HS-5 (cell line): ENCODE data around the gene MAP3K5.

ENCODE experiments used
- DNase-seq: peaks from one replicate; pipeline ENCODE4 v3.0.0-alpha.2; 2012; ENCODE audit warnings: low read depth

Gene MAP3K5

DNA sequence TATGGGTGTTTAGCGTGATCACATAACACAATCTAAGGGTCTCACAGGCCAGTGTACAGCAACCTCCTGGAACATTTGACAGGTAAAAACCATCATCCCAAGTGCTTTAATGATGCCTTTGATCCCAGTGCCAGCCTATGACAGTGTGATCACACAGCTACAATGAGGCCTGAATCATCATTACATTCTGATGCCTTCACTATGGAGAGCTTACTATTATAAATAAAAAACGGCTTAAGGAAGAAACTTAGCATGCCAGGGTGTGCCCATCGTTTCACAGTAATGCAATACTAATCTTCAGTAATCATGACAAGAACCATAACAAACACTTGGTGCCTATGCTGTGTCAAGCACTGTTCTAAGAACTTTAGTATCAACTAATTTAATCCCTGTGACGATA, 253.4 kb downstream of the MAP3K5 start:
- DNase-seq = no peak

DNA sequence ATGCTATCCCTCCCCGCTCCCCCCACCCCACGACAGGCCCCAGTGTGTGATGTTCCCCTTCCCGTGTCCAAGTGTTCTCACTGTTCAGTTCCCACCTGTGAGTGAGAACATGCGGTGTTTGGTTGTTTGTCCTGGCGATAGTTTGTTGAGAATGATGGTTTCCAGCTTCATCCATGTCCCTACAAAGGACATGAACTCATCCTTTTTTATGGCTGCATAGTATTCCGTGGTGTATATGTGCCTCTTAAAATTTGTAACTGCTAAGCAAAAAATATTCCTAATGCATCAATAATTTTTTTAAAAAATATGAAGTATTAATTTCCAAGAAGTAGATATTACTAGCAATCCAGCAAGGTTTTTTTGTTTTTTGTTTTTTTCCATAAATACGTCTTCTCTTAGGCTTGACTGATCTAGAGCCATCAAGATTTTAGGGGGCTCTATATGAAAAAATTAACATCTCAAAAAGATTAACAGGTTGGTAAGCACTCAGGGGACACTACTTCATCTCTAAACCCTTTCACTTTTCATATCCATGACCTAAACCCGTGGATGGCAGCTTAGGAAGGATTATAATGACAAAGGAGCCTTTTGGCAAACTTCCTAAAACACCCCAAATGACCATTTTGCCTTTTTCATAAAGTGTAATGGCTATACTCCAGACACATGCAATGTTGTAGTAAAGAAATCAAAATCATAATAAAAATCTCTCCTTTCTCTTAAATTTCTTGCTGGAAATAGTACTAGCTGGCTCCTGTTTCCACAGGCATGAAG, 256.2 kb downstream of the MAP3K5 start:
- no peak for DNase-seq

DNA sequence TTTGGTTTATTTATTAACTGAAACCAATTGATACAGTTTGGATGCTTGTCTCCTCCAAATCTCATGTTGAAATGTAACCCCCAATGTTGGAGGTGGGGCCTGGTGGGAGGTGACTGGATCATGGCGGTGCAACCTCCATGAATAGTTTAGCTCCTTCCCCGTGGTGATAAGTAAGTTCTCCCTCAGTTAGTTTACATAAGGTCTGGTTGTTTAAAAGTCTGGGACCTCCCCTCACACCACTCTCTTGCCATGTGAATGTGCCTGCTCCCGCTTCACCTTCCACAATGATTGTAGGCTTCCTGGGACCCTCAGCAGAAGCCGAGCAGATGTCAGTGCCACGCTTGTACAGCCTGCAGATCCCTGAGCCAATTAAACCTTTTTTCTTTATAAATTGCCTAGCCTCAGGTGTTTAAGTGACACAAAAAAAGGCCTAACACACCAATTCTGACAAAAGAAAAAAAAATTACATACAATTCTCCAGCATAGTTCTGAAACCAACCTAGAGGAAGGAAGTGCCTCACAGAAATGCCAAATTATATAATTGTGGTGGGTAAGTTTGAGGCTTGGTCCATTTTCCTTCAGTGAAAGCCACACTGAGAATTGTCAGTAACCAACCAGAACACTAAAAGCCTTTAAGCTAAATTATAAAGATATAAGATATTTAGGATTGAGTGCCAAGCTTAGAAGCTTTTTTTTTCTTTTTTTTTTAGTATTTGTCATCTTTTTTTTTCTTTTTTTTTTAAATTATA, 257.1 kb downstream of the MAP3K5 start:
- DNase-seq = no peak

DNA sequence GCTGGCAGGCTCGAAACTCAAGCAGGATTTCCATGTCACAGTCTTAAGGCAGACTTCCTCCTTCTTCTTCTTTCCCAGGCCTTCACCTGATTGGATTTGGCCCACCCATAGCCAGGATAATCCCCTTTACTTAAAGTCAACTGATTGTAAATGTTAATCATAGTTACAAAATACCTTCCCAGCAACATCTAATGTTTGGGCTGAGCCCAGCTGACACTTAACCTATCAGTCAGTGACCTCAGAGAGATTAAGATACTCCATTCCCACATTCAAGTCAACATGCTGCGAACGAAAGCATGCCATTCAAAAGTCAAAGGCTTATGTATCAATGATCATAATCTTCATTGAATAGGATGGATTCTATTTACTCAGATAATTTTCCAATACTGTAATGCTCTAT, 258.0 kb downstream of the MAP3K5 start:
- no peak for DNase-seq

DNA sequence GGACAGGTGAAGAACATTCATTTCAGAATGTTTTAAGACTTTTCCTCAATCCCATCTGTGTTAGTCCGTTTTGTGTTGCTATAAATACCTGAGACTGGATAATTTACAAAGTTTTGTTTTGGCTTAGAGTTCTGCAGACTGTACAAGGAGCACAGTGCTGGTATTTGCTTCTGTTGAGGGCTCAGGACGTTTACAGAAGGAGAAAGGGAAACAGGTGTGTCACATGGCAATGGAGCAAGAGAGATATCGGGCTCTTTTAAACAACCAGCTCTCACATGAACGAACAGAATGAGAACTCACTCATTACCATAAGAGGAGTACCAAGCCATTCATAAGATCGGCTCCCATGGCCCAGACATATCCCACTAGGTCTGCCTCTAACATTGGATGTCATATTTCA, 258.8 kb downstream of the MAP3K5 start:
- DNase-seq = no peak

DNA sequence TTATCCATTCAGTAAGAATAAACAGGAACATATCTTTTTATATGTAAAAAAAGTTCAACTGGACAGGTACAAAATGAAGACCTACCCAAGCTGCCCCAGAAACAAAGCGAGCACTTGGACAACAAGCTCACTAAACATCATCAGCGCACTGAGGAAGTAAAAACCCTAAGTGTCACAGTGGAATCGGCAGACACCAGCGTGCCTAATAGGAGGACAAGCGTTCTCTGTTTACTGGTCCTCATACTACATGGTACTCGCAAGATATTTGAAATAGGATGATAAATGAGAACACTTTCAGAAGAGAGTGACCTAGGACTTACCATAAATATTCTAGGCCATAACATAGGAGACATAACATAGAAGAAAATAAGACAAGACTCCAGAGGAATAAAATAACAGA, 260.2 kb downstream of the MAP3K5 start:
- no peak for DNase-seq

DNA sequence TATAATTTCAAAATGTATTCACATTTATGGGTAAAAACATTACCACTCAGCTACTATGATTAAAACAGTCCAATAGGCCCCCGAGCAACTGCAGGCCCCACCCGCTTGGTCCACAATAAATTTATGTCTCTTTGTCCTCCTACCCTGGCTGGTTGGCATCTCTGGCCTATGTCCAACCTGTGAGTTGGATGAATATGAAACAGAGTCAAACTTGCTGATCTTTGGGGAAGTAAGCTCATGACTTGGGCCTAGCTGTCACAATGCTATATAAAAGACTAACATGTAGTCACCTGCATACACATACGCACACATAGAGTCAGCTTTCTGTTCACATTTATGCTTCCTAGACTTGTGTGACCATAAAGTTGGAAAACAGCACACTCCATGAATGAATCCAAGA, 262.6 kb downstream of the MAP3K5 start:
- no peak for DNase-seq

DNA sequence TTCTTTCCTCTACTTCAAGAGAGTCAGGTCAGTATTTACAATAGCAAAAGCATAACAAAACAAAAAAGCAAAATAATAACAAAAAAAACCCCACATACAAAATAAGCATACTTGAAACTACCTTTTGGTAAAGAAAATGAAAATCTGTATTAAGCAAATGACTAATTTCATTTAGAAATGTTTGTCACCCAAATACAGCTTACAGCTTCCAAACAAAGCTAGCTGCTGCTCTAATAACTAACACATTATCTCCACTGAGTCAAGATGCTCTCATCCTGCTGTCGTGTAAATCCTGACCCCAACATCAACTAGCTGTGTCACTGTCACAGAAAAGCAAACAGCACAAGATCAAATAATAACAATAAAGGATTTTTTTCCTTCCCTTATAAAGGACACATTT, 263.8 kb downstream of the MAP3K5 start:
- DNase-seq = no peak

DNA sequence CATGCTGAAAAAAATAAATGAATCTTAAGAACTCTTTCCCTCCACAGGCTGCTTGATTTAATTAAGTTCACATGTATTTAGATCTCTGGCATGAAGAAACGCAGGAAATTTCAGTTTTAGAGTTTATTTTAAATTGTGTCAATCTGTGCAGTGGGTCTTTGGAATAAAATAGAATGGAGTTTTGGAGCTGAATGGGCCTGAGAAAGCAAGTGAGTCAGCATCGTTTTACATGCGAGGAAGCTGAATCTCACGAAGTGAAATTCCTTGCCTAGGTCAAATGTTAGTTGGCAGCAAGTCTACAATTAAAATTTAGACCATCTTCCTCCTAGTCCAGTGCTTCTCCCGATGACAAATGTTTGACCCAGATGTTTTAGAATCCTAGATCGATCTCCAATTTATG, 264.4 kb downstream of the MAP3K5 start:
- DNase-seq = no peak

DNA sequence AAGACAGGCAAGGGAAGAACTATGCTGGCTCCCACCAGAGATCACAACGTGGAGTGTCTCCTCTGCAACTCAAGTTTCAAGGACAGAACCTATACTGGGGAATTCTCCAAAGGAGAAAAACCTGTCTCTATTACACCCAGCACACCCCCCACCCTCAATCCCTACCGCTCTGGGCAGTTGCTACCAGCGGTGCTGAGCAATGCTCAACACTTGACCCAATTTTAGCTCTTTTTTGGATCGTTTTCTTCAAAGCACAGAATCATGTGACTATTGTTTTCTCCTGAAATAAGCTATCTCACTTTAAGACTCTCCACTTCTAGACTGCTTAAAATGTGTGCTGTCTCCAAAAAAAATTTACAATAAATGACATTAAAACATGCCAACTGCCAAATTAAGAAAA, 265.3 kb downstream of the MAP3K5 start:
- no peak for DNase-seq

DNA sequence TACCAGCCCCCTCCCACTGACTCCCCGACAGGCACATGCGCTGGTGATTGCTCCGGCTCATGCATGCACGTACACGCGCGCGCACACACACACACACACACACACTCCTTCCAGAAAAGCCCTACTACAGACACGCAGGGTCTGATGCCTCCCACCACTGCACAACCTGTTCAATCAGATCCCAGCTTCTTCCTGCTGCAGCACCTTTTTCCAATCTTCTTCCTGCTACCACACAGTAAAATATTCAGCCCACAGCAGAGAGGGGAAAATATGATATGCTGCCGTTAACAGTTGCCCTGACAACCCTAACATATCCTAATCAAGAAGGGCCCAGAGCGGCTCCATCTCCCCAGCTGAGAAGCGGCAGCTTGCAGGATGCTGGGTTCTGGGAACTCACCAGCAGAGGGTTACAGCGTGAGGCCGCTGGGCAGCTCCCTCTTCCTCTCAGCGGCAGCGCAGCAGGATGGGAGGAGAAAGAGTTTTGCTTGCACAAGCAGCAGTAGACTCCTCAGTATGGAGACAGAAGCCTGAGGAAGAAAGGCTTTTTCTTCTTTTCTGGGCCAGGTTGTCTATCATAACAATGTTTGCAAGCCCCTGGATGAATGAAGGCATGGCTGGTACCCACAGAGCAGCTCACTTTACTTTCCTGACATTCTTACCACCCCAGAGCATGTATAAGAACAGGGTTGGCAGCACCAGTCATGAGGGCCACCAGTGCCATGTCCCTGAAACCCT, 265.9 kb downstream of the MAP3K5 start:
- no peak for DNase-seq

DNA sequence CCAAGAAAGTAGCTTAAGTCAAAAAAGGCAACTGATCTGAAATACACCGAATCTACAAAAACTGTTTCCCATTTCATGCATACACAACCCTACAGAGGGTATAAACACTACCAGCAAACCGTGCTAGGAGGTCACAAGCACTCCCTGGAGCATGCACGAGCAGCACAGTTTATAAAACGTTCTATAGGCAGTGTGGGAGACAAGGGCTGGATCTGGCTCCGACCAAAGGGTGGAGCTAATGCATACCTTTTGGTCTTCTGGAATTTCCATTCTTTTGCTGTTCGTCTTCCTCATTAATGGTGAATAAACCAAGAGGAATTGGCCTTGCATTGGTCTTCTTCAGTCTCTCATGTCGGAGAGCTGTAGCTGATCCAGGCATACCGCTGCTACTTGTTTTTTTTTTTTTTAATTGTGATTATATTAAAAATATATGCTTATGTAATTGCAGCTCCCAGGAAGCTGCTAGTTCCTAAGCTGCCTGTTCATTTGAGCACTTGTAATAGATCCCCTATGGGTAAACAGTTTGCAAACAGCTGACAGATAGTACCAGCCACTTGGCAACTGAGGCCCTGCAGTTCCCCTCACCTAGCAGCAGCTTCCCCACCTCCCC, 266.6 kb downstream of the MAP3K5 start:
- no peak for DNase-seq

DNA sequence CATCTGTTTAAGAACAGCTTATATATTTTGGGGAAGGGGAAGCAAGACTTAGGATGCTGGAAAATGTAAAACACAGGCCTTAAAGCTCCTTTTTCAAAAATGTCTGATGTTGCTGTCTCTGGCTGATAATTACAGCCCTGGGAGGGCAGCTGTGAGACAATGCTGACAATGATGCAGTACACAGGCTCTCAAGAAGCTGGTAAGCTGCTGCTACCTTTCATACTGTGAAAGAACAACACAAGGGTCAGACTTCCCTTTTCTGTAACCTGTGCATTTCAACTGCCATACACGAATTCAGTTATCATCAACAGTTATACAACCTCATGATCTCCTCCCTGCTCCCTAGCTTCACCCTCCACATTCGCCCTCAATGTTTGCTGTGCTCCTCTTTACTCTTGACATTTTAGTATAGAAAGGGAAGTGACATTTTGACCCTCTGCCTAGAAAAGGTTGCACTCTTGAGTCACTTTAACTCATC, 267.3 kb downstream of the MAP3K5 start:
- no peak for DNase-seq

DNA sequence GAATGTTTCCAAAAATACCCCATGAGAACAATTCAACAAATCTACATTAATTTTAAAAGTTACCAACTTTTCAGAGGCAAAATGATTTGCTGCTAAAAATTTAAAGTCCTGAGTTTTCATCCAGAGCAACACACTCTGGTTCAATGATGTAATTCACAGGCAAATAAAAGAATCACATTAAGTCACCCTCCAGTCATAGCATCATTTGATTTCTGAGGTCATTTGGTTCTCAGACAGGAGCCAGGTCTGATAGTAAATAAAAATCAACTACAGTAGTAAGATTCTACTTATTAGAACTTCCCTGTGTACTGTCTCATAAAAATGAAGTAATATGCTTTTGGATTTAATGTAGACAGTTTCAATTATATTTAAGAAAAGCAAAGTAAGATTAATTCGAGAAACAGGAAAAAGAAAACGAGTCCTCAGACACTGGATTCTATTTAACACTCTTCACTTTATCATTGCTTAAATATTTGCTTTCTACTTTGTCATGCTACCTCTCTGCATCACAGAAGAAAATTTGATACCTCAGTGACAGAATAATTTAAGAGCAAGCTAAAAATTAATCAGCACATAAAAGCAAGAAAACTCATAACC, 267.8 kb downstream of the MAP3K5 start:
- DNase-seq = no peak

DNA sequence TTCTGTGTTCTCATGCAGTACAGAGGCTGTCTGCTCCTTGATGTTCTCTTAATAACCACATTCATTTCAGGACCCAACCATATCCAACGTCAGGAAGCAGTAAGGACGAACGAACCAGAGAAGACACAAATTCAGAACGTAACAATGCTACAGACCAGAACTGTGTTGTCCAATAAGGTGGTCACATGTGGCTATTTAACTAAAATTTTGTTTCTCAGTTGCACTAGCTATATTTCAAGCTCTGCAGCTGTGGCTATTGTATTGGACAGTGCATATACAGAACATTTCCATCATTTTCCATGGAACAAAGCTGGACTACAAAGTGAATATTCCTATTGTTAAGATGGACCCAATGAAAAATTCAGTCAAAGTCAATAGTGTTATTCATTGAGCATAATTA, 269.1 kb downstream of the MAP3K5 start:
- no peak for DNase-seq

DNA sequence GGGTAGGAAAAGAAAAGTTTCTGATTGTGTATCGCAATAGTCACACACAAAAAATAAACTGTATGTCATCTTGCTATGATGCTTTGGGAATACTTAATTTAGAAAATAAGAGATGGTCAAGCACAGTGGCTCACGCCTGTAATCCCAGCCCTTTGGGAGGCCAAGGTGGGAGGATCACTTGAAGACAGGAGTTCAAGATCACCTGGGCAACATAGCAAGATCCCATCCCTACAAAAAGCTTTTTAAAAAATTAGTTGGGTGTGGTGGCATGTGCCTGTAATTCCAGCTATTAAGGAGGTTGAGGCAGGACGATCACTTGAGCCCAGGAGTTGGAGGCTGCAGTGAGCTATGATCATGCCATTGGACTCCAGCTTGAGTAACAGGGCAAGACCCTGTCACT, 269.6 kb downstream of the MAP3K5 start:
- DNase-seq = no peak

DNA sequence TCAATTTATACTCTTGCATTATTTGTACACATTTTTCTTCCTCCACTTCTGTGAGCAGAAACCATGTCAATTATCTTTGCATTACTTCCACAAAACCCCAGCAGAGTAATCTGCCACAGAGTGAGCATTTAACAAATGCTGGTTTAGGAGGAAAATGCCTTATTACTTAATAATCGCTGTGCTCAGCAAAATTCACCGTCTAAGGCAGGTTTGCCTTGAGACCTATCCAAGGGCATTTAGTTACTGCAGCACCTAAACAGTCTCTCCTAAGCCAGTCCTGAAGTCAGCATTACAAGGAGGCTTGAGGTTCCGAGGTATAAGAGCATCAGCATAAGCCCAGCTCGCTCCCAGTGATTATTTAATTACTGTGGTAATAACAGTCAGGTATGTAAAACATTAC, 270.4 kb downstream of the MAP3K5 start:
- no peak for DNase-seq

DNA sequence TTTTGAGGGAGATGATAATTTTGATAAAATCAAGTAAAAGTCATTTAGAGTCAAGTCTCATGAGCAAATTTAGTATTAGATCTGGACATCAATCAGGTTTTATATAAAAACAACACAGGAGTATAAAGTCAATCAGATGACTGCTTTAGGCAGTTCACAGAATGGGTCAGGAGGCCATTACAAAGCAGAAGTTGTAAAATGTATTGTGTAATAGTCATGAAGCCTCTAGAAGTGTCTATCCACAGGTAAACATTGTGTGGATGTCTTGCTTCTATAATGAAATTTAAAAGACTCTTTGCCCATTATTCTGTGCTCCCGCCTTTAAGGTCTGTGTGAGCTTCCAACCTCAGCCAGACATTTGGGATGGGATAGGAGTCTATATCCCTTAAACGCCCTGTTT, 270.9 kb downstream of the MAP3K5 start:
- no peak for DNase-seq

DNA sequence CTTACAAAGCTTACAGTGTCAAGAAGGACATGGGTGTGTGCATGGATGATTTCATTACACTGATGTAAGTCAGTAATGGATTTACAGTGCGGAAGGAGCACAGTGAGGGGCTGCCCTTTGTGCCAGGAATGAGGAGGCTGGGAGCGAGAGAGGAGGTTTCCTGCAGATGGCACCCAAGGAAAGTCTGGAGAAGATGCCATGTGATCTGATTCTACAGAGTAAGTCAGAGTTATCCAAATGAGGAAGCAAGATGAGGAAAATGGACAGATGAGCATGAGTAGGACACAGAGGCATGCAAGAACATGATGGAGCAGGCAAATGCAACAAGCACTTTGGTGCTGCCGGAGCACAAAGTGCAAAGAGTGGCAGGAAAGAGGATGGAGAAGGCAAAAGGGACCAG, 271.8 kb downstream of the MAP3K5 start:
- DNase-seq = no peak

DNA sequence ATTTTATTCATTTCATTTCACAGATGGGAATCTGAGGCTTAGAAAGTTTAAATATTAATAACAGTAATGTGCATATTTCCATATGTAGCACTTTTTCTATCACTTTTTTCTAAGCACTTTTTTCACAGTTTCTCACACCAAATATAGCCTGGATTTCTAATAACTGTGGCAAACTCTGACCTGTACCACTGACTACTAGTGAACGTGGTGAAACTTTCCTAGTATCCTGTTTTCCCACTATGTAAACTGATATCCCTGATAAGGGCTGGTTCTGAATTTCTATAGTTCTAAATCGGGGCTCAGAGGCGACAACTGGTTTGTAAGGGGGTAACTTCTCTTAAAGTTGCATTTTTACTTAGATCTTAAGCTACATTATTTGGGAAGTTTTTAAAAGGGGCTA, 274.7 kb downstream of the MAP3K5 start:
- DNase-seq = no peak

DNA sequence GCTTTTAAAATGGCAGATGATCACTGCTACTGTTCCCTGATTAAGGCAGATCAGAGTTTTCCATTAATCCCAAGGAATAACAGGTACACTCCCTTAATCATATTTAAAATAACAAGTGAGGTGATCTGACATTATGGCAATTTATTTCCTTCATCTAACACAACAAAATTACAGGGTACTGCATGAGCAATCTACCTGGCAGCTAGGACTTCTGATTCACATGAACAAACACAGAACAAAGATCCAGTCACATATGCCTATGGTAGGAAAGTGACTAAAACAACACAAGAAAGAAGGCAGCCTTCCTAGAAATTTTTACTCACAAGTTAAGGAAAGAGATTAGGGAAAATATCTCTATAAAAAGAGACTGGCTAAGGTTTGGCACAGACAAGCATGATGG, 275.3 kb downstream of the MAP3K5 start:
- no peak for DNase-seq

DNA sequence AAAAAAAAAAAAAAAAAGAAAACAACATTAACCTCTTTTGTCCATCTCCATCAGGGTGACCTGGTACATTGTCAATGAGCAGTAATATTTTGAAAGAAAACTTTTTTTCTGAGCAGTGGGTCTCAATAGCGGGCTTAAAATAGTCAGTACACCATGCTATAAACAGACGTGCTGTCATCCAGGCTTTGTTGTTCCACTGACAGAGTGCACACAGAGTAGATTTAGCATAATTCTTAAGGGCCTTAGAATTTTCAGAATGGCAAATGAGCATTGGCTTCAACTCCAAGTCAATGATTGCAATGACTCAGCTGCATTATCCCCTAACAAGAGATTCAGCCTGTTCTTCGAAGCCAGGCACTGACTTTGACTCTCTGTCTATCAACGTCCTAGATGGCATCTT, 277.7 kb downstream of the MAP3K5 start:
- DNase-seq = no peak
